Glomerular endothelial cell (primary cell): Measurements from ENCODE around the gene MAP2K5. TPM values are rescaled to one million over a fixed set of nuclear protein-coding genes. Genes with fewer than 3 reads are reported as not detected.

Experiments used
- DNase-seq: peaks from one replicate; pipeline ENCODE4 v3.0.0-alpha.2; 2011; ENCODE audit warnings: low read depth, low spot score; ENCODE audit errors: extremely low read depth
- total RNA-seq: library from RNA; depleted of rRNA; stranded (reverse); fragments of >200 nt; gene quantifications from 2 replicates; pipeline ENCODE4 v1.2.3, GENCODE V29; 2015

MAP2K5 gene
- total RNA-seq, 1 donor from 2014 or later, result 9.8 TPM

GRCh38 chr15:67845974-67846373 lies 303.5 kb downstream of the MAP2K5 start:
- DNase-seq, result no peak

- no peak for DNase-seq
Observed at GRCh38 chr15:67849538-67849937, 307.0 kb downstream of the MAP2K5 start.

- no peak for DNase-seq
Observed at GRCh38 chr15:67850336-67850735, 307.8 kb downstream of the MAP2K5 start.

GRCh38 chr15:67850994-67851571 lies 308.6 kb downstream of the MAP2K5 start:
- no peak for DNase-seq

DNA sequence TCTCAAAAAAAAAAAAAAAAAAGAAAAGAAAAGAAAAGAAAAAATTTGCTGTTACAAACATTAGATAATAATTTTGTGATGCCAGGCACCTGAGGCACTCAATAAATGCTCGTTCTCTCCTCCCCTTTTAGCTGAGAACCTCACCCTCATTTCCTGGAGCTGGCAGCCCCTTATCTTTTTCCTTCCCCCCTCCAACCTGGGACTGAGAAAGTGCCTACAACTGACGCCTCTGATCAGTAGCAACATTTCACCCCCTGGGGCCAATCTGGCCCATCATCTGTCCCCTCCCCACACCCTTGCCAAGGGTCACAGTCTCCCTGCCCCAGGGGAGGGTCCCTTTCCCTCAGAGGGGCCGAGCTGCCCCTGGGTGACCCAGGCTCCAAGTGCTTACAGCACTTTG lies 309.9 kb downstream of the MAP2K5 start:
- no peak for DNase-seq

DNA sequence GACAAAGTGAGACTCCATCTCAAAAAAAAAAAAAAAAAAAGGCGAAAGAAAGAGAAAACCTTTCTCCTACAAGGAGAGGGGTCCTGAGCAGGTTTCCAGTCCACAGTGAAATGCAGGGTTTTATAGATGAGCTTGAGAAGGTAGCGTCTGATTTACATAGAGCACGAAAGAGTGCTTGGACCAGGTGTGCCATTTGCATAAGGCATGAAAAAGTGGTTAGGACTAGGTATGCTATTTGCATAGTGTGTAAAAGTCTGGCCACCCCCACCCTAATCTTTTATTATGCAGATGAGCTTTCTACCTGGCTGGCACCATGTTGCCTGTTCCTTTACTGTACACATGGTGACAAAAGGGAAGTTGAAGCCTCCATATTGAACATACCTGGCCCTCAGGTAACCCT lies 311.0 kb downstream of the MAP2K5 start:
- no peak for DNase-seq

DNA sequence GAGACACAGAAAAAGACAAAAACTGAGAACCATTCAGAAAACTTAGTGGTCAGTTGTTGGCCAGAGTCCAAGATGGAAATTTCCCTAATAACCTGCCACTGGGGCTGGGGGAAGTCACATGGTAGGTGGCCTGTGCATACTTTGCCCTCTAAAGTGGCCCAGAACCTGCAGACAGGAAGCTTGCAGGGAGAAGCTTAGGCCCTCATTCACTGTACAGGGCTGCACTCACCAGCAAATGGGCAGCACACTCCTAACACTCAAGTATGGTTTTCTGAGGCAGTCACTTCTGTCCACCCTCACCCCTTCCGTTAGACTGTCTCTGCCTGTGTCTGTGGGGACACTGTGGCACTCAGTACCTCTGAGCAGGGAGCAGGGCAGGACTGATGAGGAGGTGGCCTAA lies 311.9 kb downstream of the MAP2K5 start:
- no peak for DNase-seq

DNA sequence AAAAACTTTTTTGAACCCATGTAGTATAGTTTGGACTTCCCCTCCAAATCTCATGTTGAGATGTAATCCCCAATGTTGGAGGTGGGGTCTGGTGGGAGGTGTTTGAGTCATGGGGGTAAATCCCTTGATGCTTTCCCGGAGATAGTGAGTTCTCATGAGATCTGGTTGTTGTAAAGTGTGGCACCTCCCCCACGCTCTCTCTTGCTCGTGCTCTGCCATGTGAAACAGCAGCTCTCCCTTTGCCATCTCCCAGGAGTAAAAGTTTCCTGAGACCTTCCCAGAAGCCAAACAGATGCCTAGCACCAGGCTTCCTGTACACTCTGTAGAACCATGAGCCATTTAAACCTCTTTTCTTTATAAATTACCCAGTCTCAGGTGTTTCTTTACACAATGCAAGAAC lies 313.3 kb downstream of the MAP2K5 start:
- no peak for DNase-seq

Other genes starting within 250 kb of the MAP2K5 start
- gene C15orf61, start 21.6 kb upstream of the MAP2K5 start, total RNA-seq, result 3.4 and 3.9 TPM in 2 replicates